ENCODE data around the gene METTL18.

METTL18 gene

DNA sequence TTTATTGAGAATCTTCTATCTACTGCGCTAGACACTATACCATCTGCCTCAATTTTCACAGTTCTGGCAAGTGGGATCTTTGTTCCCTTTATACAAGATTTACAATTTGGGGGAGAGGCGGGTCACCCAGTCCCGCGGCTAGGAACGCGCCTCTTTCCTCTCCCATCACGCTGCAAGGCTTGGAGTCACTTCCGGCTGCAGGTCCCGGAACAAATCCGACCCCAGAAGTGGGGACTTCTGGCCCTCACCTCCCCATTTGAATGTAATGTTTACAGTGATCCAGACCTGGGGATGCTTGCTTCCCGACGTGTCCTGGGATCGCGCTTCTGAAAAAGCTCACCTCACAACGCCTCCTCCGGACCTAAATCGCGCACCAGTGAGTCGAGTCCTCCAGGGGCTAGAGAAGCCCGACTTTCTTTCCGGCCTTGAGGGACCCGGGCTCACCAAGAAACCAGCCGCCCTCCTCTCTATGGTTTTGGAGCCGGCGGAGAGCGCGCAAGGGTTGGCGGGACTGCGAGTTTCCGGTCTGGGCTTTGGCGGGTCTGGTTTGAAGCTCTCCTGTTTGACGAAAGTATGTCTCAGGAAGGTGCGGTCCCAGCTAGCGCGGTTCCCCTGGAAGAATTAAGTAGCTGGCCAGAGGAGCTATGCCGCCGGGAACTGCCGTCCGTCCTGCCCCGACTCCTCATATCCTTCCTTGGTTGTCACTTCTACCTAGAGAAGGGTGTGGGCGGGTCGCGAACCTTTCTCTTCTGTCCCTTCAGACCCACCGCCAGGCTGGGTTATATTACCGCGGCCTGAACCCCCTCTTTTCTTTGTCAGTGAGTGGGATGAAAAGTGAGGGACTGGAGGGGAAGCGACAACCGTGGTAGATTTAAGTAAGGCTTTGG lies at the start of gene METTL18:
Gene METTL18, minus strand, starts transcription at position 378 of the 887 bp plus-strand sequence. CDS start 1,212 bp downstream, outside the sequence.
- Histone ChIP-seq H3K27ac (ENCODE audit: low read depth, low read length) (peak within 1 kb of the TSS; percentile 88), H3K36me3 (ENCODE audit: control insufficient read depth in 5 of 5, insufficient read depth in 5 of 5, low read length in 5 of 5) (peaks cover 0 to 7% (median 2%) of the 10 kb centered on the region in 5 donors), H3K27me3 (ENCODE audit: control insufficient read depth in 5 of 5, insufficient read depth in 4 of 5, low read length in 5 of 5) (no peaks in the 10 kb centered on the region), H3K4me1 (ENCODE audit: control insufficient read depth in 5 of 5, insufficient read depth in 5 of 5, low read length in 5 of 5) (peaks cover 0 to 17% (median 15%) of the 10 kb centered on the region in 5 donors), H3K9ac (ENCODE audit: low read length in 5 of 5) (peak within 1 kb of the TSS; percentile 79 to 97 (median 97)), H3K9me3 (ENCODE audit: control insufficient read depth in 5 of 5, low read length in 5 of 5) (no peaks in the 10 kb centered on the region), H3K4me3 (ENCODE audit: low read depth in 1 of 5, low read length in 5 of 5) (peak within 1 kb of the TSS; percentile 93 to 99 (median 97))

DNA sequence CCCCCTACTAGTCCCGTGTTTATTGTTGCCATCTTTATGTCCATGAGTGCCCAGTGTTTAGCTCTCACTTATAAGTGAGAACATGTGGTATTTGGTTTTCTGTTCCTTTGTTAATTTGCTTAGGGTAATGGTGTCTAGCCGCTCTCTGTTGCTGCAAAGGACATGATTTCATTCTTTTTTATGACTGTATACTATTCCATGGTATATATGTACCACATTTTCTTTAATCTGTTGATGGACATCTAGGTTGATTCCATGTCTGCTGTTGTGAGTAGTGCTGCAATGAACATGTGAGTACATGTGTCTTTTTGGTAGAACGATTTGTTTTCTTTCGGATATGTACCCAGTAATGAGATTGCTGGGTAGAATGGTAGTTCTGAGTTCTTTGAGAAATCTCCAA lies 44.2 kb upstream of the METTL18 start:
- Histone ChIP-seq H3K36me3 (ENCODE audit: control insufficient read depth in 5 of 5, insufficient read depth in 5 of 5, low read length in 5 of 5) (peaks cover 4 to 13% (median 6%) of the 10 kb centered on the region in 5 donors), H3K27me3 (ENCODE audit: control insufficient read depth in 5 of 5, insufficient read depth in 4 of 5, low read length in 5 of 5) (no peaks in the 10 kb centered on the region), H3K9ac (ENCODE audit: low read length in 5 of 5) (no peak overlapping the region), H3K27ac (ENCODE audit: low read depth, low read length) (no peak overlapping the region), H3K9me3 (ENCODE audit: control insufficient read depth in 5 of 5, low read length in 5 of 5) (peaks cover 0 to 5% (median 0%) of the 10 kb centered on the region in 5 donors), H3K4me1 (ENCODE audit: control insufficient read depth in 5 of 5, insufficient read depth in 5 of 5, low read length in 5 of 5) (no peaks in the 10 kb centered on the region), H3K4me3 (ENCODE audit: low read depth in 1 of 5, low read length in 5 of 5) (no peak overlapping the region)

DNA sequence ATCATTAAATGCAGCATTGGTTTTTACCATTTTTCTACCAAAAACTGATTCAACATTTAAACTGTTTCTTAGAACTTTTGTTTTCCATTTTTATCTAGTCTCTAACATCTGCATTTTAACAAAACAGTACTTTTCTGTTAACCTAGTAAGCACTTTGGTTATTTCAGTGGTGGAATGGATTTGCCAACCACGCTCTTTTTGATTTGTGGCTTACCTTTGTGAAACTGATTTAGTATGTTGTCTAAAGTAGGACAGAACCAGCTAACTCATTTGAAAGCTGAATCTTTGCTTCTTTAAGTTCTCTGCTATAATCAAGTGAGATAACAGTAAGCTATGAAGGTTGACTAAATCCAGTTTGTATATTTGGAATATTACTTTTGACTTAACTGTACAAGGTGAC lies 41.5 kb upstream of the METTL18 start:
- Histone ChIP-seq H3K36me3 (ENCODE audit: control insufficient read depth in 5 of 5, insufficient read depth in 5 of 5, low read length in 5 of 5) (peaks cover 4 to 22% (median 8%) of the 10 kb centered on the region in 5 donors), H3K4me3 (ENCODE audit: low read depth in 1 of 5, low read length in 5 of 5) (no peak overlapping the region), H3K9me3 (ENCODE audit: control insufficient read depth in 5 of 5, low read length in 5 of 5) (peaks cover 0 to 5% (median 0%) of the 10 kb centered on the region in 5 donors), H3K27ac (ENCODE audit: low read depth, low read length) (no peak overlapping the region), H3K4me1 (ENCODE audit: control insufficient read depth in 5 of 5, insufficient read depth in 5 of 5, low read length in 5 of 5) (no peaks in the 10 kb centered on the region), H3K9ac (ENCODE audit: low read length in 5 of 5) (no peak overlapping the region), H3K27me3 (ENCODE audit: control insufficient read depth in 5 of 5, insufficient read depth in 4 of 5, low read length in 5 of 5) (no peaks in the 10 kb centered on the region)

DNA sequence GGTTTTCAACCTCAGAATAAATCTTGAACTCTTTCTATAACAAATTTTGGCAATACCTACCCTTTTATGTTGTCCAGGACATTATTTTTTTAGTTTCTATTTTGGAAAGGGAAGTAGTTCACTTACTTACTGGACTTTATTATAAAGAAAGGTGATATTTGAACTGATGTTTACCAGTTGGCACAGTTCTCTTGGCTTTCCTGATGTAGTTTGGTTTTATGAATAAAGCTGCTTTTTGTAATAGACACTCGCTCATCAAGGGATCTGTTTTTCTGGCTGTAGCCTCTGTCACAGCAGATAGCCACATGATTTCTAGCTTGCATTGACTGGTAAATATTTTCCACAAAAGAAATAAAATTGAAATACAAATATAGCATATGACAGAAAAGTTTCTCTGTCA lies 40.9 kb upstream of the METTL18 start:
- no peaks in the 10 kb centered on the region for H3K4me1 ChIP-seq (ENCODE audit: control insufficient read depth in 5 of 5, insufficient read depth in 5 of 5, low read length in 5 of 5)
- H3K9me3 ChIP-seq (ENCODE audit: control insufficient read depth in 5 of 5, low read length in 5 of 5) = peaks cover 0 to 5% (median 0%) of the 10 kb centered on the region in 5 donors

DNA sequence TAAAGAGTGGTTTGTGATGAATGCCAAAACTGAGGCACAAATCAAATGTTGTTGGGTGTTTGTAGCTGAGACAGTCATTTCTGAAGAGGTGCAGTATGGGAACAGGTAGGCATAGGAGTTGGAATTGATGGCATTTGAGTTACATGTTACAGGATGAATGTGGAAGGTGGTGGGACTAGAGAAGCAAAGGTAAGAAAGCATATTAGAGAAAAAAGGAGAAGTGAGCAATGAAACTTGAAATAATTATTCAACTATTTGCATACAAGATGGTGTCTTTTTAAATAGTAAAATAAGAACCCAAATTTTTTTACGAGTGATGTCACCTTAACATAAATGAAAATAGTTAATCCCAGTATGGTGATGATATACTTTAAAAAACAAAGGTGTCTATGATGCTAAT lies 40.2 kb upstream of the METTL18 start:
- no peaks in the 10 kb centered on the region for H3K27me3 ChIP-seq (ENCODE audit: control insufficient read depth in 5 of 5, insufficient read depth in 4 of 5, low read length in 5 of 5)
- no peaks in the 10 kb centered on the region for H3K4me1 ChIP-seq (ENCODE audit: control insufficient read depth in 5 of 5, insufficient read depth in 5 of 5, low read length in 5 of 5)
- no peak overlapping the region for H3K4me3 ChIP-seq (ENCODE audit: low read depth in 1 of 5, low read length in 5 of 5)
- H3K9me3 ChIP-seq (ENCODE audit: control insufficient read depth in 5 of 5, low read length in 5 of 5) = peaks cover 0 to 5% (median 0%) of the 10 kb centered on the region in 5 donors
- H3K9ac ChIP-seq (ENCODE audit: low read length in 5 of 5) = no peak overlapping the region
- no peak overlapping the region for H3K27ac ChIP-seq (ENCODE audit: low read depth, low read length)
- peaks cover 9 to 30% (median 14%) of the 10 kb centered on the region in 5 donors for H3K36me3 ChIP-seq (ENCODE audit: control insufficient read depth in 5 of 5, insufficient read depth in 5 of 5, low read length in 5 of 5)

More for the DNA sequence above, 40.9 kb upstream of the METTL18 start:
- Histone ChIP-seq H3K9ac (ENCODE audit: low read length in 5 of 5) (no peak overlapping the region), H3K27me3 (ENCODE audit: control insufficient read depth in 5 of 5, insufficient read depth in 4 of 5, low read length in 5 of 5) (no peaks in the 10 kb centered on the region), H3K4me3 (ENCODE audit: low read depth in 1 of 5, low read length in 5 of 5) (no peak overlapping the region), H3K27ac (ENCODE audit: low read depth, low read length) (no peak overlapping the region), H3K36me3 (ENCODE audit: control insufficient read depth in 5 of 5, insufficient read depth in 5 of 5, low read length in 5 of 5) (peaks cover 3 to 23% (median 10%) of the 10 kb centered on the region in 5 donors)

DNA sequence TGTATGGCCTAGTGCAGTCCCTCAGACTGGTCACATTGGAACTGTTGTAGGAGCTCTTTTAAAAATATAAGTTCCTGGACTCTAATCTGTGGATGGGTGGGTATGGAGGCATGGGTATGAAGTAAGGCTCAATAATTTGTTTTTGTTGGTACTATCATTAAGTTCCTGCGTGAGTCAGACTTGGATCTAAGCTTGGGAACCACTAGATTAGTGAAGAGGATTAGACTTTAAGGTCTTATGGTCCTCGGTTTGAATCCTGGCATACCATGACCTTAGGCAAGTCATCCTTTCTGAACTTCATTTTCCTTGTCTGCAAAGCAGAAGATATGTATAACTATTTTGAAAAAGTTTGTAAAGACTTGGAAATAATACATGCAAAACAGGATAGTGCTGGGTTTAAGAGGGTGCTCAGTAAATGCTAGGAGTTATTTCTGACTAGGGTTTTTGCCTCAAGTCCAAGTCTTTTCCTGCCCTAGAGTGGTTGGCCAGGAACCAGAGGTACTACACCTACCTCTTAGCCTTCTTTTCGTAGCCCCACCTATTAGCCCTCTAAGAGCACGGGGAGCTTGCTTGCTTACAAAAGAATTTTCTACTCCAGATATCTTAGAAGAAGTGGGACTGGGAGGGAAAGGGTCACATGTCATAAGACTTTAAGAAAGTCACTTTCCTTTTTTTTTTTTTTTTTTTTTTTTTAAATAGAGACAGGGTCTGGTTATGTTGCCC lies 38.6 kb upstream of the METTL18 start:
- Histone ChIP-seq H3K9me3 (ENCODE audit: control insufficient read depth in 5 of 5, low read length in 5 of 5) (no peaks in the 10 kb centered on the region), H3K27ac (ENCODE audit: low read depth, low read length) (no peak overlapping the region), H3K36me3 (ENCODE audit: control insufficient read depth in 5 of 5, insufficient read depth in 5 of 5, low read length in 5 of 5) (peaks cover 10 to 35% (median 20%) of the 10 kb centered on the region in 5 donors), H3K4me1 (ENCODE audit: control insufficient read depth in 5 of 5, insufficient read depth in 5 of 5, low read length in 5 of 5) (no peaks in the 10 kb centered on the region), H3K9ac (ENCODE audit: low read length in 5 of 5) (no peak overlapping the region), H3K27me3 (ENCODE audit: control insufficient read depth in 5 of 5, insufficient read depth in 4 of 5, low read length in 5 of 5) (no peaks in the 10 kb centered on the region), H3K4me3 (ENCODE audit: low read depth in 1 of 5, low read length in 5 of 5) (no peak overlapping the region)

DNA sequence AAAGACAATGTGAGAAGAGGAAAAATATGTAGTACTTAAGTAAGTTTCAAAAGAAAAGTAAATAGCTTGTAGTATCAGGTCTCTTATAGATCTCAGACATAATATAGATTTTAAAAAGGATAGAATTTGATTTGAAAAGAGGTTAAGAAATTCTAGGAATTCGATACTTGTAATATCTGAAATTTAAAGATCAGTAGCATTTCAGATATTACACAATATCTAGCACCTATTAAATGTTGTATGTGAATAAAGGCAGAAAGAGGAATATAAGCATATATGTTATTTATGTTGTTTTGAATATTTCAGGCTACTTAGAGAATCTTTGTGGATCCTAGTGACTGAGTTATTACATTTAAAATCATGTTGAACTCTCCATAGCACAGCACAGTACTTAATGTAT lies 35.0 kb upstream of the METTL18 start:
- no peaks in the 10 kb centered on the region for H3K4me1 ChIP-seq (ENCODE audit: control insufficient read depth in 5 of 5, insufficient read depth in 5 of 5, low read length in 5 of 5)
- no peak overlapping the region for H3K9ac ChIP-seq (ENCODE audit: low read length in 5 of 5)
- no peaks in the 10 kb centered on the region for H3K9me3 ChIP-seq (ENCODE audit: control insufficient read depth in 5 of 5, low read length in 5 of 5)
- H3K27me3 ChIP-seq (ENCODE audit: control insufficient read depth in 5 of 5, insufficient read depth in 4 of 5, low read length in 5 of 5) = no peaks in the 10 kb centered on the region
- H3K4me3 ChIP-seq (ENCODE audit: low read depth in 1 of 5, low read length in 5 of 5) = no peak overlapping the region
- H3K27ac ChIP-seq (ENCODE audit: low read depth, low read length) = no peak overlapping the region
- peaks cover 19 to 38% (median 22%) of the 10 kb centered on the region in 5 donors for H3K36me3 ChIP-seq (ENCODE audit: control insufficient read depth in 5 of 5, insufficient read depth in 5 of 5, low read length in 5 of 5)

DNA sequence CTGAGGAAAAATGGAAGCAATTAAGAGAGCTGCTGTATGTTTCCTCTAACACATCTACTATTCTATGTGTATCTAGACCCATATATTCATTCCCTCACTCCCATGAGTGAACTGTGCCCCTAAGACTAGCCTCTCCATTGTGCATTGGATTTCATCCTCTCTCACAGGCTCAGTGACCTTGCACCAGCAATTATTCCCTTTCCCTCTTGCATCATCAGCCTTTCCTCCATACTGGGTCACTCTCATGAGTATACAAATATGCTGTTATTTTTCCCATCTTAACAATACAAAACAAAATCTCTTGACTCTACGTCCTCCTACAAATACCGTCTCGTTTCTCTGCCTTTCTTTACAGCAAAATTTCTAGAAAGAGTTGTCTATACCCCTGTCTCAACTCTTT lies 29.4 kb upstream of the METTL18 start:
- H3K27ac ChIP-seq (ENCODE audit: low read depth, low read length) = no peak overlapping the region
- H3K9ac ChIP-seq (ENCODE audit: low read length in 5 of 5) = no peak overlapping the region
- peaks cover 0 to 7% (median 0%) of the 10 kb centered on the region in 5 donors for H3K4me1 ChIP-seq (ENCODE audit: control insufficient read depth in 5 of 5, insufficient read depth in 5 of 5, low read length in 5 of 5)
- H3K27me3 ChIP-seq (ENCODE audit: control insufficient read depth in 5 of 5, insufficient read depth in 4 of 5, low read length in 5 of 5) = no peaks in the 10 kb centered on the region
- H3K9me3 ChIP-seq (ENCODE audit: control insufficient read depth in 5 of 5, low read length in 5 of 5) = no peaks in the 10 kb centered on the region
- no peak overlapping the region for H3K4me3 ChIP-seq (ENCODE audit: low read depth in 1 of 5, low read length in 5 of 5)
- peaks cover 4 to 32% (median 10%) of the 10 kb centered on the region in 5 donors for H3K36me3 ChIP-seq (ENCODE audit: control insufficient read depth in 5 of 5, insufficient read depth in 5 of 5, low read length in 5 of 5)

DNA sequence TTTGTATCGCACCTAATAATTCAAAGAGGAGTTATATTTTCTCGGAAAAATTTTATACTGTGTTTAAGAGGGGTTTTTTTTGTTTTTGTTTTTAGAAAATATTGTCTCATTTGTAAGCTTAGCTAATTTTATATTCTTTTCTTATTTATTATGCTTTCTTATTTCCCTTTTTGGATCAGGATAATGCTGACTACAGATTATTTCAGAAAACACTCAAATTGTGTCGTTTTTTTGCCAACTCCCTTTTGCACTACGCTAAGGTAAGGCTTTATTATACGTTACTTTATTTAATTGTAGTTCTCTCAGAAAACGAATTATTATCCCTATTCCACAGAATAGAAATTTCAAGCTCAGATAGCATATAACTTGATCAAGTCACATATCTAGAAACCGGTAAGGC lies 26.8 kb upstream of the METTL18 start:
- Histone ChIP-seq H3K9me3 (ENCODE audit: control insufficient read depth in 5 of 5, low read length in 5 of 5) (no peaks in the 10 kb centered on the region), H3K27me3 (ENCODE audit: control insufficient read depth in 5 of 5, insufficient read depth in 4 of 5, low read length in 5 of 5) (no peaks in the 10 kb centered on the region), H3K4me3 (ENCODE audit: low read depth in 1 of 5, low read length in 5 of 5) (no peak overlapping the region), H3K36me3 (ENCODE audit: control insufficient read depth in 5 of 5, insufficient read depth in 5 of 5, low read length in 5 of 5) (peaks cover 0 to 20% (median 4%) of the 10 kb centered on the region in 5 donors), H3K4me1 (ENCODE audit: control insufficient read depth in 5 of 5, insufficient read depth in 5 of 5, low read length in 5 of 5) (peaks cover 0 to 7% (median 0%) of the 10 kb centered on the region in 5 donors), H3K27ac (ENCODE audit: low read depth, low read length) (no peak overlapping the region), H3K9ac (ENCODE audit: low read length in 5 of 5) (no peak overlapping the region)

DNA sequence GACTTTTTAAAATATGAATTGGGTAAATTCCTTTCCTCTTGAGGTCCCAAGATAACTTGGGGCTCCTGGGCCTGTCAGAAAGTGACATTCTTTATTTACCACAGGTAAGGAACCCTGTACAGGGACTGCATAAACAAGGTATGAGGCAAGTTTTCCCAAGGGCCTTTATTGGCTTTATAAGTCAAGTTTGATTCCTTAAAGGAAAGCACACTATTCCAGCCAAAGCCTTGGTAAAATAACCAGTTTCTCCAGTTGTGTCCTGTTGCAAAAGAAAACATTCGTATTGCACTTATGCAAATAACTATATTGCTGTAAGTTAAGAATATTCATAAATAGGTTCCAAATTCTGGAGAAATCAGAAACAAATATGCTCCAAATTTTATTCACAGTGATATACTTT lies 21.9 kb upstream of the METTL18 start:
- Histone ChIP-seq H3K4me1 (ENCODE audit: control insufficient read depth in 5 of 5, insufficient read depth in 5 of 5, low read length in 5 of 5) (no peaks in the 10 kb centered on the region), H3K4me3 (ENCODE audit: low read depth in 1 of 5, low read length in 5 of 5) (no peak overlapping the region)

More for the DNA sequence above, 21.9 kb upstream of the METTL18 start:
- no peak overlapping the region for H3K27ac ChIP-seq (ENCODE audit: low read depth, low read length)
- H3K9ac ChIP-seq (ENCODE audit: low read length in 5 of 5) = no peak overlapping the region
- H3K27me3 ChIP-seq (ENCODE audit: control insufficient read depth in 5 of 5, insufficient read depth in 4 of 5, low read length in 5 of 5) = no peaks in the 10 kb centered on the region
- peaks cover 0 to 18% (median 3%) of the 10 kb centered on the region in 5 donors for H3K36me3 ChIP-seq (ENCODE audit: control insufficient read depth in 5 of 5, insufficient read depth in 5 of 5, low read length in 5 of 5)
- no peaks in the 10 kb centered on the region for H3K9me3 ChIP-seq (ENCODE audit: control insufficient read depth in 5 of 5, low read length in 5 of 5)

Measured in subcutaneous abdominal adipose tissue (tissue), 5 donors.